GM12878 (cell line): ENCODE measurements around the gene AEN. TPM values are rescaled to one million over a fixed set of nuclear protein-coding genes. Genes with fewer than 3 reads are reported as not detected.

Source experiments
- ATF2 ChIP-seq: IDR thresholded peaks from 2 replicates; pipeline ENCODE4 v1.6.1; 2012; ENCODE audit warnings: low read length, inconsistent platforms
- BCL11A ChIP-seq: IDR thresholded peaks from 2 replicates; pipeline ENCODE4 v1.6.1; 2011; ENCODE audit warnings: low read depth, low read length
- BCL3 ChIP-seq: IDR thresholded peaks from 2 replicates; pipeline ENCODE4 v1.6.1; 2011; ENCODE audit warnings: borderline replicate concordance, low read depth, mild to moderate bottlenecking, moderate library complexity, low read length; ENCODE audit not compliant: insufficient read depth, poor library complexity, severe bottlenecking
- ESRRA ChIP-seq: IDR thresholded peaks from 2 replicates; pipeline ENCODE4 v1.6.1; 2012; ENCODE audit warnings: mild to moderate bottlenecking, low read length, improper control_type of control experiment
- EZH2 ChIP-seq: IDR thresholded peaks from 2 replicates; pipeline ENCODE4 v1.6.1; 2012; ENCODE audit warnings: low read depth, mild to moderate bottlenecking, control low read depth, inconsistent platforms, low read length, borderline replicate concordance; ENCODE audit not compliant: control insufficient read depth
- HDAC6 ChIP-seq: fragments of 200-600 bp; sonication (generic); IDR thresholded peaks from one replicate; pipeline ENCODE4 v1.8.0; 2017; ENCODE audit warnings: antibody characterized with exemption; ENCODE audit not compliant: unreplicated experiment
- IKZF1 ChIP-seq: fragments of 450-650 bp; conservative IDR thresholded peaks from 2 replicates; pipeline ENCODE4 v1.6.1; 2017; ENCODE audit warnings: antibody characterized with exemption, mild to moderate bottlenecking
- JUNB ChIP-seq: IDR thresholded peaks from 2 replicates; pipeline ENCODE4 v1.6.1; 2016; ENCODE audit warnings: antibody characterized with exemption, mild to moderate bottlenecking
- LARP7 ChIP-seq: fragments of 450-650 bp; IDR thresholded peaks from 2 replicates; pipeline ENCODE4 v1.6.1; 2017; ENCODE audit warnings: mild to moderate bottlenecking
- NR2C1 ChIP-seq: fragments of 450-650 bp; IDR thresholded peaks from 2 replicates; pipeline ENCODE4 v1.6.1; 2017; ENCODE audit warnings: antibody characterized with exemption, mild to moderate bottlenecking, moderate library complexity
- SIN3A ChIP-seq: IDR thresholded peaks from 2 replicates; pipeline ENCODE4 v1.6.1; 2012; ENCODE audit warnings: low read depth, low read length, improper control_type of control experiment
- SPI1 ChIP-seq: IDR thresholded peaks from 2 replicates; pipeline ENCODE4 v1.6.1; 2011; ENCODE audit warnings: low read depth, mild to moderate bottlenecking, low read length, moderate library complexity, borderline replicate concordance; ENCODE audit not compliant: insufficient read depth
- TCF3 ChIP-seq: IDR thresholded peaks from 2 replicates; pipeline ENCODE4 v1.6.1; 2012; ENCODE audit warnings: low read depth, mild to moderate bottlenecking, low read length, borderline replicate concordance; ENCODE audit not compliant: insufficient read depth
- ZNF274 ChIP-seq: IDR thresholded peaks from one replicate; pipeline ENCODE4 v1.8.0; 2011; ENCODE audit not compliant: insufficient read length, insufficient read depth
- ZNF384 ChIP-seq: IDR thresholded peaks from 2 replicates; pipeline ENCODE4 v1.6.1; 2012; ENCODE audit warnings: low read depth, mild to moderate bottlenecking, low read length, improper control_type of control experiment, borderline replicate concordance
- polyA plus RNA-seq, 11 experiments: library from polyadenylated mRNA; depleted of rRNA in 4 of 11; unstranded in 6 of 11; stranded (reverse) in 5 of 11; fragments of >200 nt; fragmentation: Nextera tagmentation in 4 of 11; fragmentation: Illumina TruSeq in 1 of 11; extraction: Ambion mirVana in 4 of 11; extraction: Trizol in 1 of 11; gene quantifications; 1 replicate in 1 of 11; 2 replicates in 10 of 11; pipeline versions ENCODE4 v1.2.1 to v1.2.3, GENCODE V29; 2011 to 2016; ENCODE audit warnings: inconsistent platforms in 2 of 11, missing spikeins in 2 of 11, low read depth in 1 of 11
- total RNA-seq, 4 experiments: library from RNA; depleted of rRNA in 3 of 4; stranded (reverse); fragments of >200 nt in 3 of 4; fragmentation: Illumina TruSeq in 1 of 4; extraction: Trizol in 1 of 4; gene quantifications; 2 replicates each; pipeline versions ENCODE4 v1.2.1 to v1.2.3, GENCODE V29; 2013 to 2021
- TF ChIP-seq, protein P1 (sequence below): fragments of 450-650 bp; IDR thresholded peaks from 2 replicates; pipeline ENCODE4 v1.6.1; 2017; ENCODE audit warnings: low read depth, mild to moderate bottlenecking, moderate library complexity
- TF ChIP-seq, protein P2 (sequence below): fragments of 450-650 bp; IDR thresholded peaks from 2 replicates; pipeline ENCODE4 v1.6.1; 2018; ENCODE audit warnings: borderline replicate concordance, mild to moderate bottlenecking; ENCODE audit not compliant: partially characterized antibody
- TF ChIP-seq, protein P3 (sequence below): IDR thresholded peaks from 2 replicates; pipeline ENCODE4 v1.6.1; 2011; ENCODE audit warnings: borderline replicate concordance, low read depth, mild to moderate bottlenecking, moderate library complexity, mixed read lengths, low read length; ENCODE audit not compliant: insufficient read depth; ENCODE audit errors: extremely low read length
- TF ChIP-seq, protein P4 (sequence below): fragments of 450-650 bp; conservative IDR thresholded peaks from 2 replicates; pipeline ENCODE4 v1.6.1; 2017; ENCODE audit warnings: mild to moderate bottlenecking, moderate library complexity

Gene AEN
- total and polyA plus RNA-seq, 10 of the 15 experiments (the other 5 are each of a cell fraction or from before 2014, with no cell fraction given): 11.7 to 81.2 (median 53.7) TPM

DNA sequence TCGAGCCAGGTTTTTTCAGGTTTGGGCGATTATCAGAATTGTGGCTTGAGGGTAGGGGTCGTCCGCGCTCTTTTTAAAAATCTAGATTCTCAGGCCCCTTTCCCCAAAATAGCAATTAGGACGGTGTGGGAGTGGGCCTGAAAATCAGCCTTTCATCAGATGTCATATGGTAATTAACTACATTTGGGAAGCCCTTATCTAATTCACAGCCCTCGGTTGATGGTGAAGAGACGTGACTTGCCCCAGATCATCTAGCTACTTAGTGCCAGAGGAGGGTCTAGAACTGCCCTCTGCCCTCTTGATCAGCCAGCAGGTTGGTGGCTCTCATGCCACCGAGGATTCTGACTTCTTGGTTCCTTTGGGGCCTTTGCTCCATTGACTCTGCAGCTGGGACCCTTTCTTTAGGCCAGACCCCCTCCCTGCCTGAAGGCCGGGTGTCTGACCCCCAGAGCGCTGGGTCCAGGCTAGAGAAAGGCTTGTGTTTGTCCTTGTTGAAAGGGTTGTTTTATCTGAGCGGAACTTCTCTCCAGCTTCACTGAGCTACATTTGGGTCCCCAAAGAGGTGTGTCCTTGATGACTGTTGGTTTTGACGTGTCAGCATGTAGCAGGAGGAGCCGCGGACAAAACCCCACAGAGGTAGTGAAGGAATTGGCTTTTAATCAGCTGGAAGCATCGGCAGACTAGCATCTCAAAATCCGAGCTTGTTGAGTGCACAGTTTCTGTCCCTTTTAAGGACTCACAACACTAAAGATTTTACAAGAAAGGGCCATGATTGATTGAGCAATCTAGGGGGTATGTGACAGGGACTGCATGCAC, 857 bp downstream of the AEN start (continued):
- TF ChIP-seq, protein P1, sequence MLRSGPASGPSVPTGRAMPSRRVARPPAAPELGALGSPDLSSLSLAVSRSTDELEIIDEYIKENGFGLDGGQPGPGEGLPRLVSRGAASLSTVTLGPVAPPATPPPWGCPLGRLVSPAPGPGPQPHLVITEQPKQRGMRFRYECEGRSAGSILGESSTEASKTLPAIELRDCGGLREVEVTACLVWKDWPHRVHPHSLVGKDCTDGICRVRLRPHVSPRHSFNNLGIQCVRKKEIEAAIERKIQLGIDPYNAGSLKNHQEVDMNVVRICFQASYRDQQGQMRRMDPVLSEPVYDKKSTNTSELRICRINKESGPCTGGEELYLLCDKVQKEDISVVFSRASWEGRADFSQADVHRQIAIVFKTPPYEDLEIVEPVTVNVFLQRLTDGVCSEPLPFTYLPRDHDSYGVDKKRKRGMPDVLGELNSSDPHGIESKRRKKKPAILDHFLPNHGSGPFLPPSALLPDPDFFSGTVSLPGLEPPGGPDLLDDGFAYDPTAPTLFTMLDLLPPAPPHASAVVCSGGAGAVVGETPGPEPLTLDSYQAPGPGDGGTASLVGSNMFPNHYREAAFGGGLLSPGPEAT: no peak
- no peak for TF ChIP-seq TCF3
- no peak for TF ChIP-seq BCL11A
- no peak for TF ChIP-seq LARP7
- no peak for TF ChIP-seq NR2C1
- TF ChIP-seq EZH2: no peak
- TF ChIP-seq, protein P2, sequence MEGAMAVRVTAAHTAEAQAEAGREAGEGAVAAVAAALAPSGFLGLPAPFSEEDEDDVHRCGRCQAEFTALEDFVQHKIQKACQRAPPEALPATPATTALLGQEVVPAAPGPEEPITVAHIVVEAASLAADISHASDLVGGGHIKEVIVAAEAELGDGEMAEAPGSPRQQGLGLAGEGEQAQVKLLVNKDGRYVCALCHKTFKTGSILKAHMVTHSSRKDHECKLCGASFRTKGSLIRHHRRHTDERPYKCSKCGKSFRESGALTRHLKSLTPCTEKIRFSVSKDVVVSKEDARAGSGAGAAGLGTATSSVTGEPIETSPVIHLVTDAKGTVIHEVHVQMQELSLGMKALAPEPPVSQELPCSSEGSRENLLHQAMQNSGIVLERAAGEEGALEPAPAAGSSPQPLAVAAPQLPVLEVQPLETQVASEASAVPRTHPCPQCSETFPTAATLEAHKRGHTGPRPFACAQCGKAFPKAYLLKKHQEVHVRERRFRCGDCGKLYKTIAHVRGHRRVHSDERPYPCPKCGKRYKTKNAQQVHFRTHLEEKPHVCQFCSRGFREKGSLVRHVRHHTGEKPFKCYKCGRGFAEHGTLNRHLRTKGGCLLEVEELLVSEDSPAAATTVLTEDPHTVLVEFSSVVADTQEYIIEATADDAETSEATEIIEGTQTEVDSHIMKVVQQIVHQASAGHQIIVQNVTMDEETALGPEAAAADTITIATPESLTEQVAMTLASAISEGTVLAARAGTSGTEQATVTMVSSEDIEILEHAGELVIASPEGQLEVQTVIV: no peak
- TF ChIP-seq HDAC6: peak; percentile 19
- TF ChIP-seq ZNF384: no peak
- no peak for TF ChIP-seq BCL3
- TF ChIP-seq, protein P3, sequence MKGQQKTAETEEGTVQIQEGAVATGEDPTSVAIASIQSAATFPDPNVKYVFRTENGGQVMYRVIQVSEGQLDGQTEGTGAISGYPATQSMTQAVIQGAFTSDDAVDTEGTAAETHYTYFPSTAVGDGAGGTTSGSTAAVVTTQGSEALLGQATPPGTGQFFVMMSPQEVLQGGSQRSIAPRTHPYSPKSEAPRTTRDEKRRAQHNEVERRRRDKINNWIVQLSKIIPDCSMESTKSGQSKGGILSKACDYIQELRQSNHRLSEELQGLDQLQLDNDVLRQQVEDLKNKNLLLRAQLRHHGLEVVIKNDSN: no peak
- TF ChIP-seq ZNF274: no peak
- TF ChIP-seq SIN3A: 0 out of 2 replicates have a peak, but pooled peaks have one; percentile 64
- TF ChIP-seq ESRRA: no peak
- no peak for TF ChIP-seq IKZF1
- TF ChIP-seq SPI1: 0 out of 2 replicates have a peak, but pooled peaks have one; percentile 3
- TF ChIP-seq, protein P4, sequence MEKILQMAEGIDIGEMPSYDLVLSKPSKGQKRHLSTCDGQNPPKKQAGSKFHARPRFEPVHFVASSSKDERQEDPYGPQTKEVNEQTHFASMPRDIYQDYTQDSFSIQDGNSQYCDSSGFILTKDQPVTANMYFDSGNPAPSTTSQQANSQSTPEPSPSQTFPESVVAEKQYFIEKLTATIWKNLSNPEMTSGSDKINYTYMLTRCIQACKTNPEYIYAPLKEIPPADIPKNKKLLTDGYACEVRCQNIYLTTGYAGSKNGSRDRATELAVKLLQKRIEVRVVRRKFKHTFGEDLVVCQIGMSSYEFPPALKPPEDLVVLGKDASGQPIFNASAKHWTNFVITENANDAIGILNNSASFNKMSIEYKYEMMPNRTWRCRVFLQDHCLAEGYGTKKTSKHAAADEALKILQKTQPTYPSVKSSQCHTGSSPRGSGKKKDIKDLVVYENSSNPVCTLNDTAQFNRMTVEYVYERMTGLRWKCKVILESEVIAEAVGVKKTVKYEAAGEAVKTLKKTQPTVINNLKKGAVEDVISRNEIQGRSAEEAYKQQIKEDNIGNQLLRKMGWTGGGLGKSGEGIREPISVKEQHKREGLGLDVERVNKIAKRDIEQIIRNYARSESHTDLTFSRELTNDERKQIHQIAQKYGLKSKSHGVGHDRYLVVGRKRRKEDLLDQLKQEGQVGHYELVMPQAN: no peak
- TF ChIP-seq ATF2: no peak
- TF ChIP-seq JUNB: no peak
